Measurements from ENCODE around the gene SAMD4B. TPM values are rescaled to one million over a fixed set of nuclear protein-coding genes. Genes with fewer than 3 reads are reported as not detected.

The SAMD4B gene
- total RNA-seq, 2 experiments from 2014 or later = 65.0 to 66.9 TPM

GRCh38 chr19:39333507-39333906 is 8.7 kb upstream of the SAMD4B start:
- TF ChIP-seq, protein P1, sequence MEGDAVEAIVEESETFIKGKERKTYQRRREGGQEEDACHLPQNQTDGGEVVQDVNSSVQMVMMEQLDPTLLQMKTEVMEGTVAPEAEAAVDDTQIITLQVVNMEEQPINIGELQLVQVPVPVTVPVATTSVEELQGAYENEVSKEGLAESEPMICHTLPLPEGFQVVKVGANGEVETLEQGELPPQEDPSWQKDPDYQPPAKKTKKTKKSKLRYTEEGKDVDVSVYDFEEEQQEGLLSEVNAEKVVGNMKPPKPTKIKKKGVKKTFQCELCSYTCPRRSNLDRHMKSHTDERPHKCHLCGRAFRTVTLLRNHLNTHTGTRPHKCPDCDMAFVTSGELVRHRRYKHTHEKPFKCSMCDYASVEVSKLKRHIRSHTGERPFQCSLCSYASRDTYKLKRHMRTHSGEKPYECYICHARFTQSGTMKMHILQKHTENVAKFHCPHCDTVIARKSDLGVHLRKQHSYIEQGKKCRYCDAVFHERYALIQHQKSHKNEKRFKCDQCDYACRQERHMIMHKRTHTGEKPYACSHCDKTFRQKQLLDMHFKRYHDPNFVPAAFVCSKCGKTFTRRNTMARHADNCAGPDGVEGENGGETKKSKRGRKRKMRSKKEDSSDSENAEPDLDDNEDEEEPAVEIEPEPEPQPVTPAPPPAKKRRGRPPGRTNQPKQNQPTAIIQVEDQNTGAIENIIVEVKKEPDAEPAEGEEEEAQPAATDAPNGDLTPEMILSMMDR (IDR thresholded peaks at IDR 0.05) = no peak
- peaks cover 69% of the 10 kb centered on the region for H3K4me1 Mint-ChIP-seq (ENCODE audit: low read depth)
- H3K4me1 ChIP-seq (ENCODE audit: insufficient read depth, low read length) = peaks cover 89% of the 10 kb centered on the region
- H3K27me3 ChIP-seq (ENCODE audit: control insufficient read depth in 1 of 2, insufficient read depth in 2 of 2, low read length in 2 of 2) = no peaks in the 10 kb centered on the region
- H3K4me3 Mint-ChIP-seq = peak overlapping the region; percentile 84
- H3K27ac ChIP-seq (ENCODE audit: low read depth in 1 of 2, low read length in 2 of 2) = peak overlapping the region in 1 of 2 donors; percentile 51
- H3K4me3 ChIP-seq (ENCODE audit: low read length) = peak overlapping the region; percentile 13
- H3K36me3 ChIP-seq (ENCODE audit: insufficient read depth, low read length) = peaks cover 41% of the 10 kb centered on the region
- ChIA-PET CTCF (no interaction called here), POLR2A (interaction anchor here (0.6 to 1.2 kb wide), 2 partner anchors 102 to 211 kb away, joined by 3 read pairs; partner anchors contain the start of gene RPS16)
- peaks cover 65% of the 10 kb centered on the region for H3K36me3 Mint-ChIP-seq (ENCODE audit: low read depth)
- intact Hi-C loops (cut with DNase I, micrococcal nuclease) = loop anchor here in 1 of 2 experiments (10.0 kb wide), 1 partner anchor 939 kb away; no protein-coding TSS in a partner anchor
- H3K9me3 ChIP-seq (ENCODE audit: control insufficient read depth in 1 of 2, insufficient read depth in 1 of 2, low read length in 2 of 2) = no peaks in the 10 kb centered on the region
- H3K27me3 Mint-ChIP-seq = no peaks in the 10 kb centered on the region
- H3K27ac Mint-ChIP-seq = peak overlapping the region; percentile 95
- DNase-seq (no peak), ATAC-seq (ENCODE audit: poor library complexity) (no peak)
- H3K9me3 Mint-ChIP-seq = no peaks in the 10 kb centered on the region

- no peaks in the 10 kb centered on the region for H3K9me3 ChIP-seq (ENCODE audit: control insufficient read depth in 1 of 2, insufficient read depth in 1 of 2, low read length in 2 of 2)
- DNase-seq (no peak), ATAC-seq (ENCODE audit: poor library complexity) (no peak)
- CTCF ChIA-PET = interaction anchor here (0.7 to 0.9 kb wide), 2 partner anchors 212 to 1443 kb away, joined by 3 to 4 read pairs; no protein-coding TSS in a partner anchor
- H3K36me3 ChIP-seq (ENCODE audit: insufficient read depth, low read length) = peaks cover 31% of the 10 kb centered on the region
- Mint-ChIP-seq H3K4me1 (ENCODE audit: low read depth) (peaks cover 59% of the 10 kb centered on the region), H3K27ac (peak overlapping the region; percentile 95), H3K9me3 (no peaks in the 10 kb centered on the region), H3K27me3 (no peaks in the 10 kb centered on the region), H3K36me3 (ENCODE audit: low read depth) (peaks cover 55% of the 10 kb centered on the region), H3K4me3 (peak overlapping the region; percentile 98)
- intact Hi-C loops (cut with DNase I, micrococcal nuclease) = loop anchor here in 1 of 2 experiments (10.0 kb wide), 1 partner anchor 940 kb away; no protein-coding TSS in a partner anchor
- H3K27me3 ChIP-seq (ENCODE audit: control insufficient read depth in 1 of 2, insufficient read depth in 2 of 2, low read length in 2 of 2) = no peaks in the 10 kb centered on the region
- peak overlapping the region; percentile 99 for H3K4me3 ChIP-seq (ENCODE audit: low read length)
- peak overlapping the region; percentile 61 to 94 for H3K27ac ChIP-seq (ENCODE audit: low read depth in 1 of 2, low read length in 2 of 2)
- POLR2A ChIA-PET = interaction anchor here (1.0 to 2.3 kb wide), 5 partner anchors 12 to 212 kb away, joined by 3 to 20 read pairs (median 3); partner anchors contain the start of genes MED29, PAF1 and RPS16
- peaks cover 79% of the 10 kb centered on the region for H3K4me1 ChIP-seq (ENCODE audit: insufficient read depth, low read length)
- TF ChIP-seq, protein P1 (IDR thresholded peaks at IDR 0.05) = no peak
These were observed 7.7 kb upstream of the SAMD4B start for GRCh38 chr19:39334444-39334976.

DNA sequence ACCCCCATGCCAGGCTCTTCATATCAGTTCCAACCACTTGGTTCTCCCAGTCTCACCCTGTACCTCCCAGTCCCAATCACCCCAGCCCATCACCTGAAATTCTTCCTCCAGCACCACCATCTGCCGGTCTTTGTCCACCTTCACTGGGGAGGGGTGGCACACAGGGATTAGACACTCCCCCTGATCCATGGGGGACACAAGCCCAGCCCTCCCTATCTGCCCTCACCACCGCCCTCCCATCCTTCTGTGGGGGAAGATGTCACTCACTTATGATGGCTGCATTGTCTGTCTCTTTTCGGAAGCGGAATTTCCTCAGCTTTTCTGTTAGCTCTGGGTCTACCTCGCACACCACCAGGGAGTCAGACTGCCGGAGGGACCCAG is 7.1 kb upstream of the SAMD4B start:
- DNase-seq (peak in 8 of 14 experiments; percentile 10 to 63 (median 32)), ATAC-seq (ENCODE audit: poor library complexity) (peak; percentile 45)
- peaks cover 65% of the 10 kb centered on the region for H3K4me1 Mint-ChIP-seq (ENCODE audit: low read depth)
- CTCF ChIA-PET = interaction anchor here (0.8 to 1.4 kb wide), 4 partner anchors 63 to 261 kb away, joined by 3 read pairs; no protein-coding TSS in a partner anchor
- H3K27me3 Mint-ChIP-seq = no peaks in the 10 kb centered on the region
- peak overlapping the region; percentile 93 to 94 for H3K27ac ChIP-seq (ENCODE audit: low read depth in 1 of 2, low read length in 2 of 2)
- TF ChIP-seq, protein P1 (IDR thresholded peaks at IDR 0.05) = no peak
- peak overlapping the region; percentile 99 for H3K4me3 ChIP-seq (ENCODE audit: low read length)
- peaks cover 48% of the 10 kb centered on the region for H3K36me3 Mint-ChIP-seq (ENCODE audit: low read depth)
- H3K27ac Mint-ChIP-seq = peak overlapping the region; percentile 95
- H3K36me3 ChIP-seq (ENCODE audit: insufficient read depth, low read length) = peaks cover 24% of the 10 kb centered on the region
- H3K9me3 ChIP-seq (ENCODE audit: control insufficient read depth in 1 of 2, insufficient read depth in 1 of 2, low read length in 2 of 2) = no peaks in the 10 kb centered on the region
- POLR2A ChIA-PET = interaction anchor here (0.7 to 2.3 kb wide), 15 partner anchors 8 to 932 kb away, joined by 3 to 20 read pairs (median 5); partner anchors contain the start of genes DYRK1B, FAM98C, LRFN1 and MED29
- no peaks in the 10 kb centered on the region for H3K27me3 ChIP-seq (ENCODE audit: control insufficient read depth in 1 of 2, insufficient read depth in 2 of 2, low read length in 2 of 2)
- H3K9me3 Mint-ChIP-seq = no peaks in the 10 kb centered on the region
- peaks cover 76% of the 10 kb centered on the region for H3K4me1 ChIP-seq (ENCODE audit: insufficient read depth, low read length)
- H3K4me3 Mint-ChIP-seq = peak overlapping the region; percentile 98
- intact Hi-C loops (cut with DNase I, micrococcal nuclease) = loop anchor here in 1 of 2 experiments (10.0 kb wide), 1 partner anchor 940 kb away; no protein-coding TSS in a partner anchor
